CD4-positive, alpha-beta memory T cell (primary cell): ENCODE measurements around the gene LANCL1. TPM values are rescaled to one million over a fixed set of nuclear protein-coding genes. Genes with fewer than 3 reads are reported as not detected.

Experiments
- polyA plus RNA-seq, 2 donors: library from polyadenylated mRNA; unstranded; fragments of 300-500 nt; fragmentation: Illumina TruSeq; gene quantifications; one replicate each; pipeline ENCODE4 v1.2.3, GENCODE V29; 2021
- total RNA-seq, 2 experiments: library from RNA; stranded (reverse); gene quantifications; one replicate each; pipeline ENCODE4 v1.2.3, GENCODE V29; 2021

The LANCL1 gene
- total and polyA plus RNA-seq, 4 experiments from 2014 or later, result 25.0 to 32.8 (median 29.4) TPM

Other genes with a start within 250 kb of the LANCL1 start
- not detected for gene MYL1, start 161.6 kb downstream of the LANCL1 start, total RNA-seq
- not detected for gene MYL1, start 161.6 kb downstream of the LANCL1 start, polyA plus RNA-seq
- gene CPS1, start 79.8 kb upstream of the LANCL1 start, total RNA-seq, result under 1 TPM in 1 of 2 experiments, not detected in 1; 0.44 TPM
- gene CPS1, start 79.8 kb upstream of the LANCL1 start, polyA plus RNA-seq, result not detected